KOPT-K1 (cell line): ENCODE measurements around the gene RTP2.

Experiments used
- H3K27ac ChIP-seq: fragments of 200-600 bp; sonication (generic); 2 replicates; pipeline ENCODE4 v1.5.1; 2016; ENCODE audit warnings: antibody characterized with exemption, mild to moderate bottlenecking, low read depth, low read length; ENCODE audit not compliant: poor library complexity, severe bottlenecking
- H3K36me3 ChIP-seq: fragments of 200-600 bp; sonication (generic); 2 replicates; pipeline ENCODE4 v1.5.1; 2017; ENCODE audit warnings: antibody characterized with exemption, mild to moderate bottlenecking, low read length, moderate library complexity; ENCODE audit not compliant: insufficient read depth
- H3K9me3 ChIP-seq: fragments of 200-600 bp; sonication (generic); 2 replicates; pipeline ENCODE4 v1.5.1; 2017; ENCODE audit warnings: antibody characterized with exemption, low read length, mild to moderate bottlenecking; ENCODE audit not compliant: insufficient read depth, poor library complexity, severe bottlenecking

RTP2 gene

GRCh38 chr3:187678726-187679268 is 23.6 kb downstream of the RTP2 start:
- H3K9me3 ChIP-seq = no peaks in the 10 kb centered on the region
- no peaks in the 10 kb centered on the region for H3K36me3 ChIP-seq

GRCh38 chr3:187677604-187678003 is 24.8 kb downstream of the RTP2 start:
- H3K27ac ChIP-seq = no peak overlapping the region
- H3K9me3 ChIP-seq = no peaks in the 10 kb centered on the region
- no peaks in the 10 kb centered on the region for H3K36me3 ChIP-seq

More at GRCh38 chr3:187678726-187679268, 23.6 kb downstream of the RTP2 start:
- no peak overlapping the region for H3K27ac ChIP-seq

GRCh38 chr3:187673012-187673411 is 29.3 kb downstream of the RTP2 start:
- no peaks in the 10 kb centered on the region for H3K9me3 ChIP-seq
- no peaks in the 10 kb centered on the region for H3K36me3 ChIP-seq
- no peak overlapping the region for H3K27ac ChIP-seq

- H3K9me3 ChIP-seq = no peaks in the 10 kb centered on the region
- no peaks in the 10 kb centered on the region for H3K36me3 ChIP-seq
- H3K27ac ChIP-seq = no peak within 1 kb of the TSS
Measured at GRCh38 chr3:187669675-187670504, 32.5 kb downstream of the RTP2 start, which contains the start of gene SST. TSS of gene SST (minus strand) at chr3:187670394. CDS start at chr3:187670291, 103 bp downstream.

GRCh38 chr3:187667526-187667925 is 34.8 kb downstream of the RTP2 start:
- Histone ChIP-seq H3K27ac (no peak overlapping the region), H3K9me3 (no peaks in the 10 kb centered on the region), H3K36me3 (no peaks in the 10 kb centered on the region)

- no peaks in the 10 kb centered on the region for H3K9me3 ChIP-seq
- H3K36me3 ChIP-seq = no peaks in the 10 kb centered on the region
- H3K27ac ChIP-seq = no peak overlapping the region
Measured at GRCh38 chr3:187665764-187666402, 36.5 kb downstream of the RTP2 start.

GRCh38 chr3:187665010-187665409 is 37.3 kb downstream of the RTP2 start:
- no peak overlapping the region for H3K27ac ChIP-seq
- H3K36me3 ChIP-seq = no peaks in the 10 kb centered on the region
- no peaks in the 10 kb centered on the region for H3K9me3 ChIP-seq

- Histone ChIP-seq H3K36me3 (no peaks in the 10 kb centered on the region), H3K9me3 (no peaks in the 10 kb centered on the region), H3K27ac (no peak overlapping the region)
Measured at GRCh38 chr3:187662848-187663409, 39.4 kb downstream of the RTP2 start.

GRCh38 chr3:187661267-187661666 is 41.1 kb downstream of the RTP2 start:
- no peak overlapping the region for H3K27ac ChIP-seq
- H3K36me3 ChIP-seq = no peaks in the 10 kb centered on the region
- H3K9me3 ChIP-seq = no peaks in the 10 kb centered on the region

- Histone ChIP-seq H3K36me3 (no peaks in the 10 kb centered on the region), H3K9me3 (no peaks in the 10 kb centered on the region), H3K27ac (no peak overlapping the region)
Measured at GRCh38 chr3:187651282-187651681, 51.1 kb downstream of the RTP2 start.
